NCI-H2081 treated with DMSO at 0.1 percent for 48 hours (cell line): ENCODE measurements around the gene MIPEP.

ENCODE experiments used
- DNase-seq: peaks from one replicate; lab custom pipeline; 2025; lab: John Stamatoyannopoulos, UW

The MIPEP gene

GRCh38 chr13:23680845-23681669 lies 208.1 kb downstream of the MIPEP start:
- DNase-seq, result no peak
